IMR-90 (cell line): ENCODE data around the gene TEPSIN. TPM values are rescaled to one million over a fixed set of nuclear protein-coding genes. Genes with fewer than 3 reads are reported as not detected.

ENCODE experiments used
- ATAC-seq: fragments of 200-7000 bp; cut with Tn5 transposase; 2 replicates; pipeline ENCODE4 v1.9.1; 2020; ENCODE audit warnings: low read depth, mild to moderate bottlenecking, moderate library complexity
- BruUV-seq: library from RNA; stranded (reverse); fragments of 400-500 nt; replicated peaks from 2 replicates; lab custom pipeline; 2021; lab: Mats Ljungman, UMichigan
- CTCF ChIA-PET: fragments of 300-600 bp; formaldehyde crosslinking; extraction: SDS; loops from one replicate; lab custom pipeline; 2021; ENCODE audit warnings: antibody characterized with exemption; lab: Yijun Ruan, JAX
- POLR2A ChIA-PET: fragments of 300-600 bp; sonication (Branson Sonifier 250); formaldehyde crosslinking; loops from one replicate; lab custom pipeline; 2022; ENCODE audit warnings: antibody characterized with exemption; ENCODE audit not compliant: unreplicated experiment; lab: Charles Lee
- DNase-seq: peaks from one replicate; pipeline ENCODE4 v3.0.0; 2013
- H2AFZ ChIP-seq: replicated peaks from 2 replicates; pipeline ENCODE3; 2013; ENCODE audit warnings: low read length, mild to moderate bottlenecking; ENCODE audit not compliant: poor library complexity
- H2AK5ac ChIP-seq: 2 replicates; pipeline ENCODE4 v1.6.1; 2013; ENCODE audit warnings: low read depth, low read length, inconsistent platforms
- H2AK9ac ChIP-seq: replicated peaks from 2 replicates; pipeline ENCODE3; 2013; ENCODE audit warnings: mild to moderate bottlenecking, low read depth, low read length, moderate library complexity; ENCODE audit not compliant: poor library complexity
- H2BK120ac ChIP-seq: 2 replicates; pipeline ENCODE4 v1.6.1; 2013; ENCODE audit warnings: low read depth, low read length, inconsistent platforms
- H2BK15ac ChIP-seq: 3 replicates; pipeline ENCODE4 v1.6.1; 2013; ENCODE audit warnings: low read depth, low read length, inconsistent platforms
- H2BK20ac ChIP-seq: 2 replicates; pipeline ENCODE4 v1.6.1; 2013; ENCODE audit warnings: low read depth, mild to moderate bottlenecking, inconsistent platforms, low read length, moderate library complexity
- H2BK5ac ChIP-seq: 2 replicates; pipeline ENCODE4 v1.6.1; 2013; ENCODE audit warnings: mild to moderate bottlenecking, low read depth, low read length, inconsistent platforms; ENCODE audit not compliant: poor library complexity, severe bottlenecking
- H3K14ac ChIP-seq: replicated peaks from 2 replicates; pipeline ENCODE4 v1.6.1; 2013; ENCODE audit warnings: low read depth, low read length, inconsistent platforms
- H3K18ac ChIP-seq: 2 replicates; pipeline ENCODE4 v1.6.1; 2013; ENCODE audit warnings: low read depth, low read length, control low read depth
- H3K23ac ChIP-seq: 2 replicates; pipeline ENCODE4 v1.6.1; 2013; ENCODE audit warnings: low read depth, low read length, inconsistent platforms
- H3K27ac ChIP-seq: 2 replicates; pipeline ENCODE4 v1.5.1; 2013; ENCODE audit warnings: mild to moderate bottlenecking, control low read depth, low read length; ENCODE audit not compliant: insufficient read depth
- H3K27me3 ChIP-seq: 2 replicates; pipeline ENCODE4 v1.6.1; 2013; ENCODE audit warnings: low read length; ENCODE audit not compliant: control insufficient read depth, insufficient read depth
- H3K36me3 ChIP-seq: 2 replicates; pipeline ENCODE4 v1.6.1; 2013; ENCODE audit warnings: low read length, mixed read lengths; ENCODE audit not compliant: control insufficient read depth, insufficient read depth
- H3K4ac ChIP-seq: 2 replicates; pipeline ENCODE4 v1.6.1; 2013; ENCODE audit warnings: low read depth, low read length, inconsistent platforms
- H3K4me1 ChIP-seq: 2 replicates; pipeline ENCODE4 v1.6.1; 2013; ENCODE audit warnings: low read length, mixed read lengths; ENCODE audit not compliant: control insufficient read depth, insufficient read depth
- H3K4me2 ChIP-seq: 2 replicates; pipeline ENCODE4 v1.6.1; 2013; ENCODE audit warnings: low read depth, mild to moderate bottlenecking, control low read depth, low read length, moderate library complexity
- H3K4me3 ChIP-seq: 2 replicates; pipeline ENCODE4 v1.5.1; 2013; ENCODE audit warnings: low read depth, mild to moderate bottlenecking, control low read depth, low read length, moderate library complexity; ENCODE audit not compliant: insufficient read depth
- H3K56ac ChIP-seq: 2 replicates; pipeline ENCODE4 v1.6.1; 2013; ENCODE audit warnings: low read length, inconsistent platforms; ENCODE audit not compliant: insufficient read depth; ENCODE audit errors: extremely low read depth
- H3K79me1 ChIP-seq, 2 experiments: 2 replicates each; pipeline ENCODE4 v1.6.1; 2013; ENCODE audit warnings: low read length in 2 of 2, inconsistent platforms in 1 of 2, low read depth in 1 of 2
- H3K9ac ChIP-seq: 2 replicates; pipeline ENCODE4 v1.6.1; 2013; ENCODE audit warnings: low read depth, low read length, control low read depth
- H3K9me1 ChIP-seq: 2 replicates; pipeline ENCODE4 v1.6.1; 2013; ENCODE audit warnings: low read length, inconsistent platforms; ENCODE audit not compliant: insufficient read depth
- H3K9me3 ChIP-seq: 2 replicates; pipeline ENCODE4 v1.6.1; 2013; ENCODE audit warnings: low read length; ENCODE audit not compliant: control insufficient read depth, insufficient read depth
- H4K20me1 ChIP-seq: 2 replicates; pipeline ENCODE4 v1.6.1; 2013; ENCODE audit warnings: low read length, inconsistent platforms; ENCODE audit not compliant: insufficient read depth
- H4K5ac ChIP-seq: 2 replicates; pipeline ENCODE4 v1.6.1; 2013; ENCODE audit warnings: mild to moderate bottlenecking, low read depth, low read length, control low read depth
- H4K8ac ChIP-seq, 2 experiments: 2 replicates each; pipeline ENCODE4 v1.6.1; 2013; ENCODE audit warnings: low read depth in 2 of 2, low read length in 2 of 2, control low read depth in 1 of 2, inconsistent platforms in 1 of 2
- H4K91ac ChIP-seq: 2 replicates; pipeline ENCODE4 v1.6.1; 2013; ENCODE audit warnings: low read depth, low read length, inconsistent platforms; ENCODE audit not compliant: insufficient read depth
- SMC3 ChIP-seq: fragments of 150-350 bp; IDR thresholded peaks from 2 replicates; pipeline ENCODE4 v1.6.1; 2016; ENCODE audit warnings: low read depth, mild to moderate bottlenecking, antibody characterized with exemption, low read length, moderate library complexity
- whole genome bisulfite sequencing, 2 experiments: methylation state at CpG; one replicate each; pipeline versions ENCODE4 v1.1.5 to v1.1.7; 2013; ENCODE audit warnings: missing lambda C conversion rate in 2 of 2; ENCODE audit not compliant: insufficient read length in 1 of 2; ENCODE audit errors: extremely low coverage in 2 of 2; 5-methylcytosine and 5-hydroxymethylcytosine counted together
- dilution Hi-C: fragments of 300-500 bp; cut with HindIII; formaldehyde crosslinking; loops from one replicate; pipeline ENCODE4 v1.14.3; 2018; ENCODE audit warnings: low sequenced_read_pairs; ENCODE audit not compliant: unreplicated experiment
- in situ Hi-C: fragments of 300-500 bp; cut with MboI; formaldehyde crosslinking; loops from 3 replicates; pipeline ENCODE4 v1.14.3; 2019; ENCODE audit warnings: low sequenced_read_pairs, inconsistent platforms, mixed read lengths
- intact Hi-C: fragments of 100-400 bp; cut with micrococcal nuclease; formaldehyde crosslinking; loops from 2 replicates; pipeline ENCODE4 v1.10.0; 2022
- polyA plus RNA-seq, 3 experiments: library from polyadenylated mRNA; depleted of rRNA; stranded (reverse); fragments of >200 nt; gene quantifications; 2 replicates each; pipeline ENCODE4 v1.2.3, GENCODE V29; 2012; ENCODE audit warnings: low replicate concordance in 1 of 3
- total RNA-seq: library from RNA; depleted of rRNA; stranded (reverse); fragments of >200 nt; gene quantifications from 2 replicates; pipeline ENCODE4 v1.2.3, GENCODE V29; 2012

TEPSIN gene
- total and polyA plus RNA-seq, 2 of the 4 experiments (the other 2 are of a cell fraction) = 3.2 to 28.1 TPM

- ATAC-seq = no peak
- 89% methylated on average over 3 of the region's 14 CpGs; no CpG with 5 or more reads in 1 of the 2 experiments for WGBS, 2 experiments
- H3K9me1 ChIP-seq = 0 out of 2 replicates have a peak, but pooled peaks cover 6% of the 10 kb centered on the region
These were observed 28.0 kb downstream of the TEPSIN start for GRCh38 chr17:81210868-81211267.

More at GRCh38 chr17:81210868-81211267, 28.0 kb downstream of the TEPSIN start:
- H4K8ac ChIP-seq = no peak overlapping the region
- no TSS peak for BruUV-seq
- H2BK5ac ChIP-seq = no peak overlapping the region
- no peak overlapping the region for H2BK120ac ChIP-seq
- no peak overlapping the region for H3K56ac ChIP-seq
- H4K5ac ChIP-seq = no peak overlapping the region
- no peaks in the 10 kb centered on the region for H3K27me3 ChIP-seq
- no peak for DNase-seq
- H3K4me3 ChIP-seq = no peak overlapping the region
- no peak overlapping the region for H3K9ac ChIP-seq
- H2AK9ac ChIP-seq = peak overlapping the region; percentile 74
- H3K23ac ChIP-seq = no peak overlapping the region
- H2AK5ac ChIP-seq = no peak overlapping the region
- CTCF ChIA-PET = no interaction called here
- H3K79me1 ChIP-seq = no peaks in the 10 kb centered on the region; a peak in 1 of 4 replicates
- H4K20me1 ChIP-seq = no peaks in the 10 kb centered on the region; the same call in 1 of the 2 replicates
- H3K4ac ChIP-seq = no peak overlapping the region
- no peak overlapping the region for H3K27ac ChIP-seq
- no peaks in the 10 kb centered on the region for H3K9me3 ChIP-seq
- H3K4me1 ChIP-seq = no peaks in the 10 kb centered on the region
- no peak overlapping the region for H3K14ac ChIP-seq
- H4K91ac ChIP-seq = no peak overlapping the region
- in situ Hi-C loops (no loop called here), dilution Hi-C loops (no loop called here), intact Hi-C loops (no loop called here)
- POLR2A ChIA-PET = no interaction called here
- no peak overlapping the region for H2BK15ac ChIP-seq
- no peak overlapping the region for H2AFZ ChIP-seq
- no peak overlapping the region for H3K4me2 ChIP-seq
- peaks cover 3% of the 10 kb centered on the region; the same call in 1 of the 2 replicates for H3K36me3 ChIP-seq
- H2BK20ac ChIP-seq = no peak overlapping the region
- no peak for TF ChIP-seq SMC3
- no peak overlapping the region for H3K18ac ChIP-seq
